ENCODE results near the gene LBH. TPM values are rescaled to one million over a fixed set of nuclear protein-coding genes. Genes with fewer than 3 reads are reported as not detected.

Gene LBH
- total RNA-seq, 1 donor from 2014 or later = 137 TPM

GRCh38 chr2:30287190-30287840 lies 56.0 kb downstream of the LBH start:
- no peak for DNase-seq

GRCh38 chr2:30287857-30288513 lies 56.7 kb downstream of the LBH start:
- Histone ChIP-seq H3K27ac (no peak overlapping the region), H3K36me3 (no peaks in the 10 kb centered on the region)

More at GRCh38 chr2:30287190-30287840, 56.0 kb downstream of the LBH start:
- Histone ChIP-seq H3K4me1 (peaks cover 12% of the 10 kb centered on the region), H3K27ac (no peak overlapping the region), H3K4me3 (no peak overlapping the region), H3K9me3 (no peaks in the 10 kb centered on the region), H3K27me3 (ENCODE audit: low read depth) (no peaks in the 10 kb centered on the region), H3K36me3 (no peaks in the 10 kb centered on the region)
- ATAC-seq = no peak
- intact Hi-C loops (cut with DNase I) = no loop called here
- no peak for TF ChIP-seq CTCF (IDR thresholded peaks at IDR 0.05)

DNA sequence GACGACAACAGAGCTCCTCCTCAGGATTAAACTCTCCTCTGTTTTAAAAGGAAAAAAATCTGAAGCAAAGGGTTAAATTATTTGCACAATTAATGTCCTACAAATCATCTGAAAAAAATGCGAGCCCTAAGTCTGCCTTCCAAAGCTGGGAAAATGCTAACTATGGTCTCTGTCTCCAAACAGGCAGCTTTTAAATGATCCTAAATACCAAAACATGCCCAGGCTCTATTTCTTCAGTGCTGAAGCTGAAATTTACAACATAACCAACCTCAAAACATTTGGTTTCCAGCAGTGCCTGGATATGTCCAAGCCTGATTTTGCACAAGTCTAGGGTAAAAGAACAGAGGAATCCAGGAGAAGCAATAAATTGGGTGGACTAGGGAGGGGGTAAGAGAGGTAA lies 57.2 kb downstream of the LBH start:
- intact Hi-C loops (cut with DNase I) = no loop called here
- no peak for ATAC-seq
- H3K27ac ChIP-seq = no peak overlapping the region

More at GRCh38 chr2:30287857-30288513, 56.7 kb downstream of the LBH start:
- TF ChIP-seq CTCF (IDR thresholded peaks at IDR 0.05) = no peak
- Histone ChIP-seq H3K4me1 (peaks cover 14% of the 10 kb centered on the region), H3K27me3 (ENCODE audit: low read depth) (no peaks in the 10 kb centered on the region), H3K4me3 (no peak overlapping the region), H3K9me3 (no peaks in the 10 kb centered on the region)
- intact Hi-C loops (cut with DNase I) = no loop called here
- DNase-seq = no peak
- ATAC-seq = no peak

DNA sequence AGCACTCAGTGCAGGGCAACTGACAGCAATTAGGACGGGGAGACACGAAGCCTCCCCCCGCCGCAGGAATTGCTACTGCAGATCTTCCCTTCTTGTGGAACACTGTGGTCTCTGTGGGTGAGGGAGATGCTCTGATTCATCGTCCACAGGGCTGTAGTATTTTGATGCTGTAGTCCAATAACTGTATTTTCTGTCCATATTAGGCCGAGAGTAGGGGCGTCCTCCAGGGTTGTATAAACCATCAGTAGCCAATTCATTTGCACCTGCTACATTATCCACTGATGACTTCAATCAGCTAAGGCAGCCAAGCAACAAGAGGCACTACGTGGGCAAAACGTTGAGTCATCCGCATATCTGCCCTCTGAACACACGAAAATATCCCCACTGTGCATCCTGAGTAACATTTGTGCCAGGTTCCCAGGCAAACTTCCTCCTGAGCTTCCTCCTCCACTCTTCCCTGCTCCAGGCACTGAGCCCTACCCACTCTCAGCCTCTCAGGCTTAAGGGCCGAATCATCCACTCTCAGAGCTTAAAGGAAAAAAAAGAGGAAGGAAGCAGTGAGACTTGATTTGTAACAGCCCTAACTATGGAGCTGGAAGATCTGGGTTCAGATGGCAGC lies 62.1 kb downstream of the LBH start:
- intact Hi-C loops (cut with DNase I) = no loop called here
- DNase-seq = no peak
- H3K4me3 ChIP-seq = no peak overlapping the region
- TF ChIP-seq CTCF (IDR thresholded peaks at IDR 0.05) = no peak
- no peaks in the 10 kb centered on the region for H3K27me3 ChIP-seq (ENCODE audit: low read depth)
- peak; percentile 83 to 90 for ATAC-seq
- no peaks in the 10 kb centered on the region for H3K9me3 ChIP-seq
- peaks cover 11% of the 10 kb centered on the region for H3K4me1 ChIP-seq
- no peaks in the 10 kb centered on the region for H3K36me3 ChIP-seq
- H3K27ac ChIP-seq = no peak overlapping the region

More for the DNA sequence above, 57.2 kb downstream of the LBH start:
- Histone ChIP-seq H3K4me1 (peaks cover 20% of the 10 kb centered on the region), H3K4me3 (no peak overlapping the region), H3K9me3 (no peaks in the 10 kb centered on the region), H3K36me3 (no peaks in the 10 kb centered on the region), H3K27me3 (ENCODE audit: low read depth) (no peaks in the 10 kb centered on the region)
- no peak for TF ChIP-seq CTCF (IDR thresholded peaks at IDR 0.05)
- DNase-seq = no peak

DNA sequence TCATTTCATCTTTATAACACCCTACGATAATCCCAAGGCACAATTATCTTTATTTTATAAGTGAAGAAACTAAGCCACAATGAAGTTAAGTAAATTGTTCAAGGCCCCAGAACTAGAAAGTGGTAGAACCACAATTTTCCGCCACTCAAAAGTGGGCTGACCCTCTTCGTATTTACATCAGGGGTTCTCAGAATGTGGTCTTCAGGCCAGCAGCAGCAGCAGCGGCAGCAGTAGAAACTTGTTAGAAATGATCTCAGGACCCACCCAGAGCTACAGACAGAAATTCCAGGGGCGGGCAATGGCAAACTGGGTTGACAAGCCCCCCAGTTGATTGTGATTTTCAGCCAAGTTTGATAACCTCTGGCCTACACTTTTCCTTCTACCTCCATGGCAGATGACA lies 62.8 kb downstream of the LBH start:
- Histone ChIP-seq H3K27ac (no peak overlapping the region), H3K9me3 (no peaks in the 10 kb centered on the region), H3K4me1 (peaks cover 11% of the 10 kb centered on the region), H3K27me3 (ENCODE audit: low read depth) (no peaks in the 10 kb centered on the region), H3K36me3 (no peaks in the 10 kb centered on the region), H3K4me3 (no peak overlapping the region)
- TF ChIP-seq CTCF (IDR thresholded peaks at IDR 0.05) = no peak
- intact Hi-C loops (cut with DNase I) = no loop called here
- ATAC-seq (no peak), DNase-seq (no peak)
